Liver (tissue), 9 donors: ENCODE results near the gene ABHD14A. TPM values are rescaled to one million over a fixed set of nuclear protein-coding genes. Genes with fewer than 3 reads are reported as not detected.

Source experiments
- DNase-seq: peaks from one replicate; pipeline ENCODE4 v3.0.0-alpha.2; 2017; ENCODE audit warnings: low spot score
- H3K27ac ChIP-seq, 2 donors: one replicate each; pipeline ENCODE4 v1.7.0; 2013; ENCODE audit warnings: inconsistent platforms in 2 of 2, low read length in 2 of 2, control low read depth in 1 of 2, low read depth in 1 of 2, mild to moderate bottlenecking in 1 of 2
- H3K27me3 ChIP-seq, 4 donors: one replicate each; pipeline versions ENCODE4 v1.6.1 to v1.7.0; 2013; ENCODE audit warnings: low read length in 3 of 4, inconsistent platforms in 1 of 4, mild to moderate bottlenecking in 1 of 4, moderate library complexity in 1 of 4; ENCODE audit not compliant: control insufficient read depth in 4 of 4, insufficient read depth in 4 of 4
- H3K36me3 ChIP-seq, 4 donors: one replicate each; pipeline versions ENCODE4 v1.6.1 to v1.7.0; 2013; ENCODE audit warnings: low read length in 3 of 4, mild to moderate bottlenecking in 3 of 4, low read depth in 1 of 4, moderate library complexity in 1 of 4; ENCODE audit not compliant: control insufficient read depth in 4 of 4, insufficient read depth in 3 of 4
- H3K4me1 ChIP-seq, 4 donors: one replicate each; pipeline versions ENCODE4 v1.6.1 to v1.7.0; 2013; ENCODE audit warnings: low read length in 3 of 4, mild to moderate bottlenecking in 3 of 4, moderate library complexity in 1 of 4; ENCODE audit not compliant: control insufficient read depth in 4 of 4, insufficient read depth in 4 of 4
- H3K4me3 ChIP-seq, 3 donors: one replicate each; pipeline versions ENCODE4 v1.6.1 to v1.7.0; 2013; ENCODE audit warnings: low read length in 3 of 3, control low read depth in 1 of 3, low read depth in 1 of 3, mild to moderate bottlenecking in 1 of 3
- H3K9ac ChIP-seq, 2 donors: one replicate each; pipeline ENCODE4 v1.7.0; 2013; ENCODE audit warnings: low read length in 2 of 2, mild to moderate bottlenecking in 2 of 2, moderate library complexity in 2 of 2, control low read depth in 1 of 2, low read depth in 1 of 2
- H3K9me3 ChIP-seq, 4 donors: one replicate each; pipeline versions ENCODE4 v1.6.1 to v1.7.0; 2013; ENCODE audit warnings: low read length in 3 of 4; ENCODE audit not compliant: control insufficient read depth in 4 of 4
- CTCF ChIP-seq: fragments of 150-350 bp; IDR thresholded peaks from 2 replicates; pipeline ENCODE4 v1.5.1; 2017; ENCODE audit warnings: improper control_type of control experiment, low read depth, low read length; ENCODE audit not compliant: missing input control
- EGR1 ChIP-seq, 2 donors: IDR thresholded peaks; 2 replicates each; pipeline ENCODE4 v1.6.1; 2016 to 2018; ENCODE audit warnings: antibody characterized with exemption in 2 of 2, low read depth in 2 of 2
- FOXA2 ChIP-seq: IDR thresholded peaks from 2 replicates; pipeline ENCODE4 v1.6.1; 2016; ENCODE audit warnings: antibody characterized with exemption
- GABPA ChIP-seq, 2 donors: IDR thresholded peaks in 1 of 2; conservative IDR thresholded peaks in 1 of 2; 2 replicates each; pipeline ENCODE4 v1.6.1; 2016; ENCODE audit warnings: antibody characterized with exemption in 2 of 2, mild to moderate bottlenecking in 1 of 2, moderate library complexity in 1 of 2
- HNF4A ChIP-seq, 2 donors: conservative IDR thresholded peaks; 2 replicates each; pipeline ENCODE4 v1.6.1; 2016; ENCODE audit warnings: antibody characterized with exemption in 2 of 2, mild to moderate bottlenecking in 2 of 2
- HNF4G ChIP-seq: IDR thresholded peaks from 2 replicates; pipeline ENCODE4 v1.6.1; 2016; ENCODE audit warnings: antibody characterized with exemption
- JUND ChIP-seq, 2 donors: IDR thresholded peaks; 2 replicates each; pipeline ENCODE4 v1.6.1; 2016; ENCODE audit warnings: antibody characterized with exemption in 2 of 2
- MAX ChIP-seq: IDR thresholded peaks from 2 replicates; pipeline ENCODE4 v1.6.1; 2016; ENCODE audit warnings: antibody characterized with exemption
- NR2F2 ChIP-seq: IDR thresholded peaks from 2 replicates; pipeline ENCODE4 v1.6.1; 2016; ENCODE audit warnings: antibody characterized with exemption
- RAD21 ChIP-seq, 2 donors: IDR thresholded peaks; 2 replicates each; pipeline ENCODE4 v1.6.1; 2016; ENCODE audit warnings: antibody characterized with exemption in 2 of 2, mild to moderate bottlenecking in 2 of 2
- RXRA ChIP-seq, 2 donors: IDR thresholded peaks; 2 replicates each; pipeline ENCODE4 v1.6.1; 2017 to 2018; ENCODE audit warnings: antibody characterized with exemption in 2 of 2, mild to moderate bottlenecking in 1 of 2
- TAF1 ChIP-seq: conservative IDR thresholded peaks from 2 replicates; pipeline ENCODE4 v1.6.1; 2016; ENCODE audit warnings: antibody characterized with exemption, mild to moderate bottlenecking
- YY1 ChIP-seq: IDR thresholded peaks from 2 replicates; pipeline ENCODE4 v1.6.1; 2016; ENCODE audit warnings: antibody characterized with exemption, mild to moderate bottlenecking
- ZBTB33 ChIP-seq: IDR thresholded peaks from 2 replicates; pipeline ENCODE4 v1.6.1; 2016; ENCODE audit warnings: antibody characterized with exemption
- WGBS: extraction: QIAGEN DNeasy Blood & Tissue Kit; methylation state at CpG from one replicate; pipeline ENCODE4 v1.1.7; 2013; 5-methylcytosine and 5-hydroxymethylcytosine counted together
- polyA plus RNA-seq, 2 donors: library from polyadenylated mRNA; stranded (reverse) in 1 of 2; unstranded in 1 of 2; fragments of 200-250 nt in 1 of 2; fragments of >200 nt in 1 of 2; fragmentation: Nextera tagmentation in 1 of 2; extraction: Ambion mirVana in 1 of 2; gene quantifications; one replicate each; pipeline versions ENCODE4 v1.2.1 to v1.2.3, GENCODE V29; 2013 to 2015
- total RNA-seq, 2 donors: library from RNA; depleted of rRNA; stranded (reverse); fragments of >200 nt; gene quantifications; one replicate each; pipeline ENCODE4 v1.2.3, GENCODE V29; 2014
- TF ChIP-seq, protein P1 (sequence below): IDR thresholded peaks from 2 replicates; pipeline ENCODE4 v1.6.1; 2016; ENCODE audit warnings: antibody characterized with exemption
- TF ChIP-seq, protein P2 (sequence below): IDR thresholded peaks from 2 replicates; pipeline ENCODE4 v1.6.1; 2016; ENCODE audit warnings: antibody characterized with exemption, mild to moderate bottlenecking
- donor health status: healthy.
- donor health status: healthy.
- donor health status: healthy.
- donor health status: healthy.
- donor health status: healthy.

Gene ABHD14A
- total and polyA plus RNA-seq, 4 donors, result 8.2 to 19.9 (median 13.4) TPM

DNA sequence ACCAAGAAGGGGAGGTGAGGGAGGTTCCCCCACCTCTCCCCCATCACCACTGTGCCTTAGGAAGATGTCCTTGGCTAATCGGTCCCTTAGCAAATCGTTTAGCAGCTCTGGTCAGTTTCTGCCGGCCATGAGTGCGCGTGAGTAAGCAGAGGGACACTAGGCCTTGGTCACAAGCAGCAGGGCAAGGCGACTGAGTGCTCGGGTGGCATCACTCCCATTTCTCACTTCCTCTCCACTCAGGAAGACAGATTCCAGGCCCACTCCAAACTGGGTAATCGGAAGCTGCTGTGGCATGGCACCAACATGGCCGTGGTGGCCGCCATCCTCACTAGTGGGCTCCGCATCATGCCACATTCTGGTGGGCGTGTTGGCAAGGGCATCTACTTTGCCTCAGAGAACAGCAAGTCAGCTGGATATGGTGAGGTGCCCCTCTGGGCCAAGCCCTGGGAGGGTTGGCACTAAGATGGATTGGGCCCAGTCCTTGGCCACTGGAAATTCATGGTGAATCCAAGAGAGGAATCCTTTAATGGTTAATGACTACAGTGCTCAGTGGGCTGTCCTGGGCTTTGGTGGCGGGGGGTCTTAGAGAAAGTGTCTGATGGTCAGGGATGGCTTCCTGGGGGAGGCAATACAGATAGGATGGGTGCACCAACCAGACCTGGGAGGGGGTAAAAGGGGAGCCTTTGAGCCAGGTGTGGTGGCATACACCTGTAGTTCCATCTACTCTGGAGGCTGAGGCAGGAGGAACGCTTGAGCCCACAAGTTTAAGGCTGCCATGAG is 28.7 kb upstream of the ABHD14A start:
- H3K27me3 ChIP-seq, result no peaks in the 10 kb centered on the region
- H3K9me3 ChIP-seq, result no peaks in the 10 kb centered on the region
- peaks cover 5 to 21% (median 13%) of the 10 kb centered on the region in 4 donors for H3K4me1 ChIP-seq
- H3K36me3 ChIP-seq, result peaks cover 0 to 30% (median 18%) of the 10 kb centered on the region in 4 donors
- TF ChIP-seq HNF4G, result no peak
- TF ChIP-seq MAX, result no peak
- no peak for TF ChIP-seq HNF4A (conservative IDR thresholded peaks at IDR 0.05)
- TF ChIP-seq, protein P1, sequence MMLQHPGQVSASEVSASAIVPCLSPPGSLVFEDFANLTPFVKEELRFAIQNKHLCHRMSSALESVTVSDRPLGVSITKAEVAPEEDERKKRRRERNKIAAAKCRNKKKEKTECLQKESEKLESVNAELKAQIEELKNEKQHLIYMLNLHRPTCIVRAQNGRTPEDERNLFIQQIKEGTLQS, result no peak
- TF ChIP-seq, protein P2, sequence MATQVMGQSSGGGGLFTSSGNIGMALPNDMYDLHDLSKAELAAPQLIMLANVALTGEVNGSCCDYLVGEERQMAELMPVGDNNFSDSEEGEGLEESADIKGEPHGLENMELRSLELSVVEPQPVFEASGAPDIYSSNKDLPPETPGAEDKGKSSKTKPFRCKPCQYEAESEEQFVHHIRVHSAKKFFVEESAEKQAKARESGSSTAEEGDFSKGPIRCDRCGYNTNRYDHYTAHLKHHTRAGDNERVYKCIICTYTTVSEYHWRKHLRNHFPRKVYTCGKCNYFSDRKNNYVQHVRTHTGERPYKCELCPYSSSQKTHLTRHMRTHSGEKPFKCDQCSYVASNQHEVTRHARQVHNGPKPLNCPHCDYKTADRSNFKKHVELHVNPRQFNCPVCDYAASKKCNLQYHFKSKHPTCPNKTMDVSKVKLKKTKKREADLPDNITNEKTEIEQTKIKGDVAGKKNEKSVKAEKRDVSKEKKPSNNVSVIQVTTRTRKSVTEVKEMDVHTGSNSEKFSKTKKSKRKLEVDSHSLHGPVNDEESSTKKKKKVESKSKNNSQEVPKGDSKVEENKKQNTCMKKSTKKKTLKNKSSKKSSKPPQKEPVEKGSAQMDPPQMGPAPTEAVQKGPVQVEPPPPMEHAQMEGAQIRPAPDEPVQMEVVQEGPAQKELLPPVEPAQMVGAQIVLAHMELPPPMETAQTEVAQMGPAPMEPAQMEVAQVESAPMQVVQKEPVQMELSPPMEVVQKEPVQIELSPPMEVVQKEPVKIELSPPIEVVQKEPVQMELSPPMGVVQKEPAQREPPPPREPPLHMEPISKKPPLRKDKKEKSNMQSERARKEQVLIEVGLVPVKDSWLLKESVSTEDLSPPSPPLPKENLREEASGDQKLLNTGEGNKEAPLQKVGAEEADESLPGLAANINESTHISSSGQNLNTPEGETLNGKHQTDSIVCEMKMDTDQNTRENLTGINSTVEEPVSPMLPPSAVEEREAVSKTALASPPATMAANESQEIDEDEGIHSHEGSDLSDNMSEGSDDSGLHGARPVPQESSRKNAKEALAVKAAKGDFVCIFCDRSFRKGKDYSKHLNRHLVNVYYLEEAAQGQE, result no peak
- TF ChIP-seq RAD21 (IDR thresholded peaks at IDR 0.05), result no peak
- TF ChIP-seq NR2F2, result no peak
- TF ChIP-seq GABPA (IDR thresholded peaks at IDR 0.05 in 1 of 2, conservative IDR thresholded peaks at IDR 0.05 in 1 of 2), result no peak
- TF ChIP-seq EGR1 (IDR thresholded peaks at IDR 0.05; ENCODE audit: low read depth in 2 of 2), result no peak
- no peak for TF ChIP-seq JUND (IDR thresholded peaks at IDR 0.05)
- TF ChIP-seq RXRA (IDR thresholded peaks at IDR 0.05), result no peak
- TF ChIP-seq TAF1, result no peak
- no peak for TF ChIP-seq CTCF
- no peak for TF ChIP-seq YY1
- H3K9ac ChIP-seq, result no peak overlapping the region
- H3K4me3 ChIP-seq, result no peak overlapping the region
- 97% methylated on average over 14 of the region's 14 CpGs for WGBS
- no peak for DNase-seq
- H3K27ac ChIP-seq, result no peak overlapping the region

DNA sequence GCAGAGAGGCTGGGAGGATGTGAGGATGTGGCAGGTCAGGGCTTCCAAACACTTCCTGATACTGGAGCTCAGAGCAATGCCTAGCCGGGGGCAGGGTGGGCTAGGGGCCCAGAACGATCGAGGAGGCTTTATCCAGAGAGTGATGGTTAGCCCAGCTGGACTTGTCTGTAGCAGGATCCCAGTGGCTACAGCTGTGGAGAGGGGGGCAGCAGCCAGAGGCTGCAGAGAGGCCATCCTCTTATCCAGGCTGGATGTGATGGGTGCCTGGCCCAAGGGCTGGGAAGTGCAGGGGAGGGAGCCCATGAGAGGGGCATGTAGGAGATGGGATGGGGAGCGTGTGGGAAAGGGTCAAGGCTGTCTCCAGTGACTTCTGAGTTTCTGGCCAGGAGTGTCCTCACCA is 28.1 kb upstream of the ABHD14A start:
- TF ChIP-seq MAX (no peak), HNF4A (conservative IDR thresholded peaks at IDR 0.05) (no peak), RXRA (IDR thresholded peaks at IDR 0.05) (no peak), YY1 (no peak), EGR1 (IDR thresholded peaks at IDR 0.05; ENCODE audit: low read depth in 2 of 2) (no peak), FOXA2 (no peak), GABPA (IDR thresholded peaks at IDR 0.05 in 1 of 2, conservative IDR thresholded peaks at IDR 0.05 in 1 of 2) (no peak), ZBTB33 (no peak)
- TF ChIP-seq, protein P2, result no peak
- no peak overlapping the region for H3K9ac ChIP-seq
- H3K27ac ChIP-seq, result no peak overlapping the region
- H3K27me3 ChIP-seq, result no peaks in the 10 kb centered on the region
- H3K36me3 ChIP-seq, result peaks cover 0 to 30% (median 18%) of the 10 kb centered on the region in 4 donors
- H3K9me3 ChIP-seq, result no peaks in the 10 kb centered on the region
- DNase-seq, result no peak
- peaks cover 5 to 15% (median 9%) of the 10 kb centered on the region in 4 donors for H3K4me1 ChIP-seq
- whole genome bisulfite sequencing, result 89% methylated on average over 4 of the region's 4 CpGs
- no peak overlapping the region for H3K4me3 ChIP-seq
